Measurements from ENCODE around the gene CDH22. TPM values are rescaled to one million over a fixed set of nuclear protein-coding genes. Genes with fewer than 3 reads are reported as not detected.

The CDH22 gene
- total and polyA plus RNA-seq, 2 donors (not counting 1 experiment from before 2014, with no cell fraction given) = not detected

GRCh38 chr20:46133886-46134654 lies 174.2 kb downstream of the CDH22 start:
- H3K4me3 ChIP-seq (replicated peaks in 1 of 4; ENCODE audit: control extremely low read depth in 1 of 4, insufficient read depth in 1 of 4, low read depth in 3 of 4, low read length in 4 of 4) = no peak overlapping the region
- H3K9me3 ChIP-seq (ENCODE audit: control insufficient read depth, insufficient read depth, low read depth, low read length) = no peaks in the 10 kb centered on the region
- no peak overlapping the region for H3K9ac ChIP-seq (ENCODE audit: insufficient read depth, low read length)
- no peaks in the 10 kb centered on the region for H4K20me1 ChIP-seq (ENCODE audit: control insufficient read depth, extremely low read depth, insufficient read depth, low read length)
- H2AFZ ChIP-seq (ENCODE audit: low read length) = no peak overlapping the region
- no peaks in the 10 kb centered on the region for H3K79me2 ChIP-seq (ENCODE audit: control insufficient read depth, insufficient read depth, low read length)
- no peaks in the 10 kb centered on the region for H3K36me3 ChIP-seq (ENCODE audit: control insufficient read depth, insufficient read depth, low read length)
- peaks cover 7% of the 10 kb centered on the region for H3K27me3 ChIP-seq (ENCODE audit: control insufficient read depth, insufficient read depth, low read length)
- DNase-seq (ENCODE audit: low read depth in 2 of 2) = no peak
- no peaks in the 10 kb centered on the region for H3K4me1 ChIP-seq (ENCODE audit: control insufficient read depth, extremely low read depth, insufficient read depth, low read length)
- TF ChIP-seq EZH2 (IDR thresholded peaks at IDR 0.05; ENCODE audit: low read length, missing control alignments) = no peak
- no peak for TF ChIP-seq CTCF (conservative IDR thresholded peaks at IDR 0.05 in 1 of 2, IDR thresholded peaks at IDR 0.05 in 1 of 2; ENCODE audit: low read depth in 1 of 2, low read length in 2 of 2)
- H3K4me2 ChIP-seq (ENCODE audit: extremely low read depth, insufficient read depth, low read length) = no peak overlapping the region
- H3K27ac ChIP-seq (ENCODE audit: insufficient read depth, low read length) = no peak overlapping the region

DNA sequence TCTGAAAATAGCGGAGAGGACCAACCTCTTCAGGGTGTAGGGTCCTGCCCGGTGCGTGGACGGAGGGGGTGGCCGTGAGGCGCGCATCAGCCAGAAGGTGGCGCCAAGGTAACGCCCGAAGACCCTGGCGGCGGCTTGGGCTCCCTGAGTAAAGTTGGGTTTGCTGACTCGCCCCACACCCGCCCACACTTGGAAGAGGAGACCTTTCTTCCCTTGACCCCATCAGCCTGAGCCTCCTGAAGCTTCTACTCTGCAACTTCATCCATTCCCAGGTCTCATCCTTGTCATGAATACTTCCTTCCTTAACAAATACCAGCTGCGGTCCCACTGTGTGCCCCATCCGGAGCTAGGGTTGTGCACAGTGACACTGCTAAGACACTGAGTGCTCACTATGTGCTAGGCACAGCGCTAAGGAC lies 175.6 kb downstream of the CDH22 start:
- peaks cover under 1% of the 10 kb centered on the region for H3K27me3 ChIP-seq (ENCODE audit: control insufficient read depth, insufficient read depth, low read length)

GRCh38 chr20:46131396-46131795 lies 176.9 kb downstream of the CDH22 start:
- no peaks in the 10 kb centered on the region for H3K4me1 ChIP-seq (ENCODE audit: control insufficient read depth, extremely low read depth, insufficient read depth, low read length)
- H4K20me1 ChIP-seq (ENCODE audit: control insufficient read depth, extremely low read depth, insufficient read depth, low read length) = no peaks in the 10 kb centered on the region
- peak in 1 of 2 donors; percentile 69 for DNase-seq (ENCODE audit: low read depth in 2 of 2)
- no peak overlapping the region for H3K4me2 ChIP-seq (ENCODE audit: extremely low read depth, insufficient read depth, low read length)
- no peak overlapping the region for H3K27ac ChIP-seq (ENCODE audit: insufficient read depth, low read length)
- H3K9me3 ChIP-seq (ENCODE audit: control insufficient read depth, insufficient read depth, low read depth, low read length) = no peaks in the 10 kb centered on the region
- no peaks in the 10 kb centered on the region for H3K79me2 ChIP-seq (ENCODE audit: control insufficient read depth, insufficient read depth, low read length)
- H3K36me3 ChIP-seq (ENCODE audit: control insufficient read depth, insufficient read depth, low read length) = no peaks in the 10 kb centered on the region
- H3K4me3 ChIP-seq (replicated peaks in 1 of 4; ENCODE audit: control extremely low read depth in 1 of 4, insufficient read depth in 1 of 4, low read depth in 3 of 4, low read length in 4 of 4) = no peak overlapping the region
- H3K9ac ChIP-seq (ENCODE audit: insufficient read depth, low read length) = no peak overlapping the region
- no peaks in the 10 kb centered on the region for H3K27me3 ChIP-seq (ENCODE audit: control insufficient read depth, insufficient read depth, low read length)
- TF ChIP-seq CTCF (conservative IDR thresholded peaks at IDR 0.05 in 1 of 2, IDR thresholded peaks at IDR 0.05 in 1 of 2; ENCODE audit: low read depth in 1 of 2, low read length in 2 of 2) (no peak), EZH2 (IDR thresholded peaks at IDR 0.05; ENCODE audit: low read length, missing control alignments) (no peak)
- H2AFZ ChIP-seq (ENCODE audit: low read length) = no peak overlapping the region

More for the DNA sequence above, 175.6 kb downstream of the CDH22 start:
- DNase-seq (ENCODE audit: low read depth in 2 of 2) = peak; percentile 40 to 54
- no peak overlapping the region for H3K4me3 ChIP-seq (replicated peaks in 1 of 4; ENCODE audit: control extremely low read depth in 1 of 4, insufficient read depth in 1 of 4, low read depth in 3 of 4, low read length in 4 of 4)
- H3K4me1 ChIP-seq (ENCODE audit: control insufficient read depth, extremely low read depth, insufficient read depth, low read length) = no peaks in the 10 kb centered on the region
- no peak overlapping the region for H2AFZ ChIP-seq (ENCODE audit: low read length)
- no peaks in the 10 kb centered on the region for H3K79me2 ChIP-seq (ENCODE audit: control insufficient read depth, insufficient read depth, low read length)
- TF ChIP-seq EZH2 (IDR thresholded peaks at IDR 0.05; ENCODE audit: low read length, missing control alignments) = no peak
- peak; percentile 67 to 82 for TF ChIP-seq CTCF (conservative IDR thresholded peaks at IDR 0.05 in 1 of 2, IDR thresholded peaks at IDR 0.05 in 1 of 2; ENCODE audit: low read depth in 1 of 2, low read length in 2 of 2)
- H3K9ac ChIP-seq (ENCODE audit: insufficient read depth, low read length) = no peak overlapping the region
- H3K36me3 ChIP-seq (ENCODE audit: control insufficient read depth, insufficient read depth, low read length) = no peaks in the 10 kb centered on the region
- H3K9me3 ChIP-seq (ENCODE audit: control insufficient read depth, insufficient read depth, low read depth, low read length) = no peaks in the 10 kb centered on the region
- no peaks in the 10 kb centered on the region for H4K20me1 ChIP-seq (ENCODE audit: control insufficient read depth, extremely low read depth, insufficient read depth, low read length)
- H3K27ac ChIP-seq (ENCODE audit: insufficient read depth, low read length) = no peak overlapping the region
- H3K4me2 ChIP-seq (ENCODE audit: extremely low read depth, insufficient read depth, low read length) = no peak overlapping the region
